Esophagus squamous epithelium (tissue), 5 donors: ENCODE data around the gene FOXL1. TPM values are rescaled to one million over a fixed set of nuclear protein-coding genes. Genes with fewer than 3 reads are reported as not detected.

ENCODE experiments used
- DNase-seq: peaks from one replicate; lab custom pipeline; 2025; lab: John Stamatoyannopoulos, UW
- H3K27ac ChIP-seq, 4 donors: fragments of 200-600 bp; sonication (generic); one replicate each; pipeline ENCODE4 v1.5.1; 2016 to 2019; ENCODE audit warnings: mild to moderate bottlenecking in 1 of 4
- H3K27me3 ChIP-seq, 4 donors: fragments of 200-600 bp; sonication (generic); 1 replicate in 3 of 4; 2 replicates in 1 of 4; pipeline versions ENCODE4 v1.5.1 to v1.6.0; 2017 to 2021; ENCODE audit warnings: antibody characterized with exemption in 1 of 4
- H3K36me3 ChIP-seq, 3 donors: fragments of 200-600 bp; sonication (generic); one replicate each; pipeline ENCODE4 v1.5.1; 2016 to 2019
- H3K4me1 ChIP-seq, 3 donors: fragments of 200-600 bp; sonication (generic); one replicate each; pipeline ENCODE4 v1.5.1; 2017 to 2019
- H3K4me3 ChIP-seq, 4 donors: fragments of 200-600 bp; sonication (generic); 1 replicate in 3 of 4; 2 replicates in 1 of 4; pipeline ENCODE4 v1.5.1; 2016 to 2019; ENCODE audit warnings: mild to moderate bottlenecking in 2 of 4, moderate library complexity in 1 of 4
- H3K9me3 ChIP-seq, 3 donors: fragments of 200-600 bp; sonication (generic); one replicate each; pipeline ENCODE4 v1.5.1; 2016 to 2019
- POLR2A ChIP-seq, 4 donors: fragments of 450-650 bp; IDR thresholded peaks; one replicate each; pipeline ENCODE4 v1.6.1; 2017; ENCODE audit warnings: antibody characterized with exemption in 4 of 4, mild to moderate bottlenecking in 4 of 4, moderate library complexity in 3 of 4
- WGBS, 2 donors: methylation state at CpG; one replicate each; pipeline ENCODE4 v1.1.5; 2018; 5-methylcytosine and 5-hydroxymethylcytosine counted together
- intact Hi-C: fragments of 100-400 bp; cut with DNase I; formaldehyde crosslinking; loops from one replicate; pipeline ENCODE4 v1.15.0; 2022
- total RNA-seq, 4 donors: library from RNA; depleted of rRNA; stranded (reverse); fragments of >200 nt; gene quantifications; one replicate each; pipeline ENCODE4 v1.1.0, GENCODE V29; 2016
- TF ChIP-seq, protein P1 (sequence below), 6 experiments: fragments of 450-650 bp in 4 of 6; fragments of 200-600 bp in 2 of 6; sonication (generic) in 2 of 6; IDR thresholded peaks; one replicate each; pipeline ENCODE4 v1.5.1; 2016 to 2019; ENCODE audit warnings: antibody characterized with exemption in 6 of 6, mild to moderate bottlenecking in 4 of 6, moderate library complexity in 4 of 6
- donor health status: DM: yes; HTN: yes; CAD: no.

The FOXL1 gene
- total RNA-seq, 4 donors from 2014 or later: 0.13 to 1.6 (median 0.57) TPM; not detected in 1

DNA sequence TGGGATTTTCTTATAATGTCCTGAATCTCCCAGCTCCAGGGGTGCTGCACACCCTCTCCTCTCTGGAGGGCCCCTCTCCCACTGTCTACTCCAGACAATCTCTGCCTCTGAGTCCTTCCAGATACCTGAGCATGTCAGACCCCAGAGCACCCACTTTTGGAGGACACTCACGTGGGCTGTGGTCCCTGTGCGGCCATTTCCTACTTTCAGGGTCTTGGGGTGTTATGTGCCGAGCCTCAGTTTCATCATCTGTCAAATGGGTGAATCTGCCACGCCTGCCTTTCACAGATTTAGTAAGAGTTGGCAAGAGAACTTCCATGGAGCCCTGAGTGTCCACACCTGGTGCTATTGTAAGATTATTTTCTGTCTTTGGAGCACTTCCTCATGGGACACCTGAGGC, 3.7 kb upstream of the FOXL1 start:
- Histone ChIP-seq H3K27ac (peak overlapping the region in 1 of 4 donors; percentile 44), H3K27me3 (peaks cover 8 to 100% (median 31%) of the 10 kb centered on the region in 4 donors), H3K36me3 (no peaks in the 10 kb centered on the region), H3K4me3 (no peak overlapping the region), H3K4me1 (peaks cover 7 to 35% (median 13%) of the 10 kb centered on the region in 3 donors), H3K9me3 (no peaks in the 10 kb centered on the region)
- DNase-seq: no peak
- 50 to 85% methylated on average over 2 to 4 of the region's 4 CpGs for WGBS, 2 donors
- no peak for TF ChIP-seq POLR2A (IDR thresholded peaks at IDR 0.05)
- TF ChIP-seq, protein P1, sequence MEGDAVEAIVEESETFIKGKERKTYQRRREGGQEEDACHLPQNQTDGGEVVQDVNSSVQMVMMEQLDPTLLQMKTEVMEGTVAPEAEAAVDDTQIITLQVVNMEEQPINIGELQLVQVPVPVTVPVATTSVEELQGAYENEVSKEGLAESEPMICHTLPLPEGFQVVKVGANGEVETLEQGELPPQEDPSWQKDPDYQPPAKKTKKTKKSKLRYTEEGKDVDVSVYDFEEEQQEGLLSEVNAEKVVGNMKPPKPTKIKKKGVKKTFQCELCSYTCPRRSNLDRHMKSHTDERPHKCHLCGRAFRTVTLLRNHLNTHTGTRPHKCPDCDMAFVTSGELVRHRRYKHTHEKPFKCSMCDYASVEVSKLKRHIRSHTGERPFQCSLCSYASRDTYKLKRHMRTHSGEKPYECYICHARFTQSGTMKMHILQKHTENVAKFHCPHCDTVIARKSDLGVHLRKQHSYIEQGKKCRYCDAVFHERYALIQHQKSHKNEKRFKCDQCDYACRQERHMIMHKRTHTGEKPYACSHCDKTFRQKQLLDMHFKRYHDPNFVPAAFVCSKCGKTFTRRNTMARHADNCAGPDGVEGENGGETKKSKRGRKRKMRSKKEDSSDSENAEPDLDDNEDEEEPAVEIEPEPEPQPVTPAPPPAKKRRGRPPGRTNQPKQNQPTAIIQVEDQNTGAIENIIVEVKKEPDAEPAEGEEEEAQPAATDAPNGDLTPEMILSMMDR (IDR thresholded peaks at IDR 0.05): no peak
- intact Hi-C loops: loop anchor here (10.0 kb wide), 1 partner anchor 300 kb away; no protein-coding TSS in a partner anchor

DNA sequence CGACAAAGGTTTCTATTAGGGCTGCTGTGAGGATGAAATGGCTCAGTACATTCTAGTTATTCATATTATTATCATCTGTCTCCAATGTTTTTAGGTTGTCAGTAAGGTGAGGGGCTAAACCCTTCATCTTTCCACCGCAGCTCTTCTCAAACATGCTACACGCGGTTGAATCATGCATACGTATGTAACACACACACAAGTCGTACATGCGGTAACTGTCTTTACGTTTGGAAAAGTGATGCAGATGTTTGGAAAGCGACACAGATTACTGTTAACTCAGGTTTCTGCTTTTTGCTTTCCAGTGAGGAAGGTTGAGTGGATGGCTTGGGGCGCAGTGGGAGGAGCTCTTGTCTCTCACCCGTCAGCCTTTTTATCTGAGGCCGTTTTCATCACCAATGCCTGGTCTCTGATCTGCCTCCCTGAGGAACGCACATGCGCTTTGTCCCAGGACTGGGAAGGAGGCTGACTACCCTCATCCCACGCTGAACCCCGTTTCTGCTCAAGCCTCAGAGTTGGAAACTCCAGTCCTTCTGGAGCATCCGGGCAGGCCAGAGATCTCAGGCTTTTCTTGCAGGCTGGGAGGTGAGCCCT, 3.2 kb upstream of the FOXL1 start:
- H3K36me3 ChIP-seq: no peaks in the 10 kb centered on the region
- intact Hi-C loops: loop anchor here (10.0 kb wide), 1 partner anchor 300 kb away; no protein-coding TSS in a partner anchor
- peak overlapping the region in 1 of 4 donors; percentile 70 for H3K27ac ChIP-seq
- H3K27me3 ChIP-seq: peaks cover 8 to 100% (median 36%) of the 10 kb centered on the region in 4 donors
- no peaks in the 10 kb centered on the region for H3K9me3 ChIP-seq
- TF ChIP-seq, protein P1 (IDR thresholded peaks at IDR 0.05): no peak
- TF ChIP-seq POLR2A (IDR thresholded peaks at IDR 0.05): no peak
- H3K4me3 ChIP-seq: peak overlapping the region in 2 of 4 donors; percentile 43 to 65
- peaks cover 7 to 36% (median 13%) of the 10 kb centered on the region in 3 donors for H3K4me1 ChIP-seq
- no peak for DNase-seq
- 82 to 86% methylated on average over 11 to 13 of the region's 17 CpGs for WGBS, 2 donors

DNA sequence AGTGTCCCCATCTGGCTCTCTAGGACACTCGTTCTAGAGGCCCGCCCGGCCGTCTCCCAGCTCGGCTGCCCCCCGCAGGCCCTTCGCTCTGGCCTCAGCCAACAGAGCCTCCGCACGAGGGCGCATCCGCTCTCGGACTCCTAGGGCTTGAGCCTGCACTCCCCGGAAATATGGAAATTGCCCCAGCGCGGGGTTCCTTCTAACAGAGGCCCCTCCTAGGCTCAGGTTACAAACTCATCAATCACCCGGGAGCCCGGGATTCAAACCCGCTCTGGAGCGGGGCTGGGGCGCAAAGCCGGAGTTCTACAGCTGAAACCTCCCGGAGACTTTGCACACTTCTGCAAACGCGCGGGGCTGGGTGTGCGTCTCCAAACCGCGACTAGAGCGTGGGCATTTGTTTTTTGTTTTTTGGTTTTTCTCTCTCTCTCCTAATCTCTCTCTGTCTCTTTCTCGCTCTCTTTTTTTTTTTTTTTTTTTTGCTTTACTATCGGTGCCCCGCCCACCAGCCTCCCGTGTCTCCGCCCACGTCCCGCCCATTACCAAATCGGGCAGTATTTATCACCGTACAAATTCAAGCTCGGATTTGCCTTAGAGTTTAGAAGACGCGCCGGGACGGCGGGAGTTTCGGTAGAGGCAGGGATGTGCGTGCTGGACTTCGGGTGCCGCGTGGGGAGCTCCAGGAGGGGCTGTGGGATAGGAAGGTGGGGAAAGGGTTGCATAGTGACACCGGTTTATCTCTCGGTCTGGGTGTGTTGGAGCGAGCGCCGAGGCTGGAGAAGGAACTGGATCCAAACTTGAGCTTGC, 2.4 kb upstream of the FOXL1 start:
- WGBS, 2 donors: 1 to 3% methylated on average over 23 to 40 of the region's 54 CpGs
- H3K4me3 ChIP-seq: peak overlapping the region; percentile 22 to 65 (median 36)
- no peaks in the 10 kb centered on the region for H3K36me3 ChIP-seq
- no peak for DNase-seq
- peak overlapping the region; percentile 15 to 72 (median 54) for H3K27ac ChIP-seq
- TF ChIP-seq, protein P1 (IDR thresholded peaks at IDR 0.05): peak in 5 of 6 experiments; percentile 31 to 60 (median 42)
- TF ChIP-seq POLR2A (IDR thresholded peaks at IDR 0.05): peak in 1 of 4 donors; percentile 34
- H3K9me3 ChIP-seq: no peaks in the 10 kb centered on the region
- peaks cover 8 to 100% (median 35%) of the 10 kb centered on the region in 4 donors for H3K27me3 ChIP-seq
- peaks cover 7 to 36% (median 13%) of the 10 kb centered on the region in 3 donors for H3K4me1 ChIP-seq
- intact Hi-C loops: loop anchor here (10.0 kb wide), 1 partner anchor 299 kb away; no protein-coding TSS in a partner anchor

DNA sequence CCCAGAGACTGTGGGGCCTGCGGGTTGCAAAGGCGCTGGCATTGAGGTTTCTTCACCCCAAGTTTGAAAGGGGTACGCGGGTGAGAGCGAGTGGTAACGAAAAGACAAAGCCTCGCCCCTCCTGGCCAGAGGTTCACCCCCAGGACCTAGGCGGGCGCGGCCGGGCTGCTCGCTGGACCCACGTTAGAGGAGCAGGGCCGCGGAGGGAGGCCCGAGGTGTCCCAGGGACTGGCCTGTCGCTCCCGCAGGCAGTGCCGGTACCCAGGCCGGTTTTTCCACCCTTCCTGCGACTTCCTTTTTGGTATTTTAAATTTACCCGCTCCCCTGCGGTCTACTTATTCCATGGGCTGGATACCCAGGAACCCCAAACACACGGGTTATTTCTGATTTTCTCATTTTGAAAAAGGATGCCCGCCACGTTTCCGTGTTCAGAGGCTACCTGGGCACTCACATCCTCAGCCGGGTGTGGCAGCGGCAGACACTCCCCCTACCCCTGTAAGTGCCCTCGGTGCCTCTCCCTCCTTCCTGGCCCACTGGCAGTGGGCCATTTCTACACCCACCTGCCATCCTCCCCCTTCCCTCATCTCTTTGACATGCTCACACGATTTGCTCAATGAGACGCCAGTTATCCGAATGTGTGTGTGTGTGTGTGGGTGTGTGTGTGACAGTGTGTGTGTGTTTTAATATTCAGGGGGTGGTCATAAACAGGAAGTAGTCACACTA, 1.6 kb upstream of the FOXL1 start:
- Histone ChIP-seq H3K27me3 (peaks cover 8 to 100% (median 34%) of the 10 kb centered on the region in 4 donors), H3K4me3 (peak overlapping the region; percentile 22 to 65 (median 36)), H3K27ac (peak overlapping the region; percentile 15 to 72 (median 54)), H3K4me1 (peaks cover 7 to 36% (median 13%) of the 10 kb centered on the region in 3 donors), H3K36me3 (no peaks in the 10 kb centered on the region), H3K9me3 (no peaks in the 10 kb centered on the region)
- WGBS, 2 donors: 23 to 33% methylated on average over 19 of the region's 33 CpGs
- TF ChIP-seq, protein P1 (IDR thresholded peaks at IDR 0.05): no peak
- TF ChIP-seq POLR2A (IDR thresholded peaks at IDR 0.05): no peak
- intact Hi-C loops: loop anchor here (10.0 kb wide), 1 partner anchor 298 kb away; no protein-coding TSS in a partner anchor
- no peak for DNase-seq
